Measurements from ENCODE around the gene TTC31.
"Not testable (repeated sequence)": the region's sequence is repeated elsewhere in the genome, so short reads cannot be mapped to it uniquely, and the experiment has no call there.

- TF ChIP-seq CTCF, POLR2AphosphoS5, POLR2A (IDR thresholded peaks at IDR 0.05): not testable (repeated sequence)
Observed at GRCh38 chr2:74442483-74443297, 40.2 kb upstream of the TTC31 start.

All from stomach (tissue), 4 donors.